Measurements from ENCODE around the gene BANF2. TPM values are rescaled to one million over a fixed set of nuclear protein-coding genes. Genes with fewer than 3 reads are reported as not detected.

BANF2 gene
- total RNA-seq, 1 donor = not detected

DNA sequence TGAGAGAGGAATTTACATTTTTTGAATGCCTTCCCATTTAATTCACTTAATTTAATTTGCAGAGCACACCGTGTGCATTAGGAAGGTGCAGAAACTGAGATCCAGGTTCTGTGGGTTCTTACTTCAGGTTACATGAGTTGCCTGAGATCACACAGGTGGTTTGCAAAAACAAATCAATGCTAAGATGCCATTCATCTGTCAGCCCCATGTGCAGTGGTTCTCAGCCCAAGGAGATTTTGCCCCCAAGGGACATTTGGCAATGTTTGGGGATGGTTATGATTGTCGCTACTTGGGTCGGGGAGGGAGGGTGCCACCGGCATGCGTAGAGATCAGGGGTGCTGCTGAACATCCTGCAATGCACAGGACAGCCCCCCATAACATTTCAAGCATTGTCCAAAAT is 34.6 kb downstream of the BANF2 start:
- DNase-seq (ENCODE audit: insufficient read length, low spot score, missing footprints) = no peak
- H3K79me2 ChIP-seq (ENCODE audit: insufficient read depth, low read length) = no peaks in the 10 kb centered on the region
- no peak overlapping the region for H3K4me2 ChIP-seq (ENCODE audit: insufficient read depth, low read length)
- no peaks in the 10 kb centered on the region for H3K36me3 ChIP-seq (ENCODE audit: insufficient read depth, low read length)
- no peak overlapping the region for H3K27ac ChIP-seq (ENCODE audit: low read depth, low read length)
- peaks cover 9% of the 10 kb centered on the region for H3K4me1 ChIP-seq (ENCODE audit: insufficient read depth, low read length)
- TF ChIP-seq, protein P1, sequence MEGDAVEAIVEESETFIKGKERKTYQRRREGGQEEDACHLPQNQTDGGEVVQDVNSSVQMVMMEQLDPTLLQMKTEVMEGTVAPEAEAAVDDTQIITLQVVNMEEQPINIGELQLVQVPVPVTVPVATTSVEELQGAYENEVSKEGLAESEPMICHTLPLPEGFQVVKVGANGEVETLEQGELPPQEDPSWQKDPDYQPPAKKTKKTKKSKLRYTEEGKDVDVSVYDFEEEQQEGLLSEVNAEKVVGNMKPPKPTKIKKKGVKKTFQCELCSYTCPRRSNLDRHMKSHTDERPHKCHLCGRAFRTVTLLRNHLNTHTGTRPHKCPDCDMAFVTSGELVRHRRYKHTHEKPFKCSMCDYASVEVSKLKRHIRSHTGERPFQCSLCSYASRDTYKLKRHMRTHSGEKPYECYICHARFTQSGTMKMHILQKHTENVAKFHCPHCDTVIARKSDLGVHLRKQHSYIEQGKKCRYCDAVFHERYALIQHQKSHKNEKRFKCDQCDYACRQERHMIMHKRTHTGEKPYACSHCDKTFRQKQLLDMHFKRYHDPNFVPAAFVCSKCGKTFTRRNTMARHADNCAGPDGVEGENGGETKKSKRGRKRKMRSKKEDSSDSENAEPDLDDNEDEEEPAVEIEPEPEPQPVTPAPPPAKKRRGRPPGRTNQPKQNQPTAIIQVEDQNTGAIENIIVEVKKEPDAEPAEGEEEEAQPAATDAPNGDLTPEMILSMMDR (IDR thresholded peaks at IDR 0.05; ENCODE audit: extremely low read depth, low read depth, low read length) = no peak
- H2AFZ ChIP-seq (ENCODE audit: low read length) = no peak overlapping the region
- H3K4me3 ChIP-seq (ENCODE audit: insufficient read depth, low read length) = no peak overlapping the region
- peaks cover 3% of the 10 kb centered on the region for H3K9me3 ChIP-seq (ENCODE audit: low read depth, low read length)
- H3K27me3 ChIP-seq (ENCODE audit: insufficient read depth, low read length) = no peaks in the 10 kb centered on the region
- no peaks in the 10 kb centered on the region for H4K20me1 ChIP-seq (ENCODE audit: insufficient read depth, low read length)

DNA sequence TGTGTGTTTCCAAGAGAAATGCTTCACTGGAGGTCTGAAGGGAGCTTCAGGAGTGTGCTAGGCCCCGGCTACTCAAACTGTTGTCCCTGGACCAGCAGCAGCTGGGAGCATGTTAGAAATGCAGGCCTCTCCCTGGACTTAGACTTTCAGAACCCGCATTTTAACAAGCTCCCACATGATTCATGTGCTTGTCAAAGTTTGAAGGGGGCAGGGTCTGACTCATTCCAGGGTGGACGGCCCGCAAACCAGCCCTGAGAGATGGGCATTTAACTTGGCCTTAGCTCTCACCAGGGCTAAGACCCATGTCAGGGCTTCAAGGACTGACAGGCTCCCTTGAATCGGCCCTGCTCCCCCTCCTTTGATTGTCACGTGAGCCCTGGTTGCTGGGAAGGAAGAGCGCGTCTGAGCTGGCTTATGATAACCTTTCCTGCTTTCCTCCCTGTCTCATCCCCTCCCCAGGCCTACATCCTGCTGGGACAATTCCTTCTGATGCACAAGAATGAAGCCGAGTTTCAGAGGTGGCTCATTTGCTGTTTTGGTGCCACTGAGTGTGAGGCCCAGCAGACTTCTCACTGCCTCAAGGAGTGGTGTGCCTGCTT is 35.5 kb downstream of the BANF2 start:
- Histone ChIP-seq H3K4me1 (ENCODE audit: insufficient read depth, low read length) (peaks cover 9% of the 10 kb centered on the region), H3K36me3 (ENCODE audit: insufficient read depth, low read length) (no peaks in the 10 kb centered on the region), H3K27ac (ENCODE audit: low read depth, low read length) (peak overlapping the region; percentile 40), H3K27me3 (ENCODE audit: insufficient read depth, low read length) (no peaks in the 10 kb centered on the region), H2AFZ (ENCODE audit: low read length) (peak overlapping the region; percentile 78), H3K9me3 (ENCODE audit: low read depth, low read length) (peaks cover 3% of the 10 kb centered on the region), H4K20me1 (ENCODE audit: insufficient read depth, low read length) (no peaks in the 10 kb centered on the region), H3K79me2 (ENCODE audit: insufficient read depth, low read length) (no peaks in the 10 kb centered on the region), H3K4me2 (ENCODE audit: insufficient read depth, low read length) (no peak overlapping the region), H3K4me3 (ENCODE audit: insufficient read depth, low read length) (no peak overlapping the region)
- peak; percentile 89 for DNase-seq (ENCODE audit: insufficient read length, low spot score, missing footprints)
- TF ChIP-seq, protein P1 (IDR thresholded peaks at IDR 0.05; ENCODE audit: extremely low read depth, low read depth, low read length) = no peak

DNA sequence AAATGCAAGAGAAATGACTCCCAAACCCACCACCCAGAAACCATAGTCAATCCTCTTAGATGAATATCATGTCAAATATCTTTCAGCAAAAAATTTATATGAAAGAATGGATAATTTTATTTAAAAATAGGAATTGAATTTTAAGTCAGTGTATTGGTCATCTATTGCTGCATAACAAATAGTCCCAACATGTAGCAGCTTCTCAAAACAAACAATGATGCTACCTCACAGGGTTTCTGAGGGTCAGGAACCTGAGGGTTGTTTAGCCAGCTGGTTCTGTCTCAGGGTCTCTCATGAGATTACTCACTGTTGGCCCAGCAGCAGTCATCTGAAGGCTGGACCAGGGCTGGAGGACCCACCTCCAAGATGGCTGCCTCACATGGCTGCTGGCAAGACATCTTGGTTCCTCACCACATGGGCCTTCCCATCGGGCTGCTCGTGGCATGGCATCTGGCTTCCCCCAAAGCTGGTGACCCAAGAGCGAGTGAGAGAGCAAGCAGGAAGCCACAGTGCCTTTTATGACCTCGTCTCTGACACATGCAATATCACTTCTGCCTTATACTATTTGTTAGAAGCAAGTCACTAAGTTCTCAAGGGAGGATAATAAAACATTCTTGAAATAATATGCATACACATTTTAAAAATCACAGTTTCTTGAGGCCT is 36.3 kb downstream of the BANF2 start:
- H3K36me3 ChIP-seq (ENCODE audit: insufficient read depth, low read length) = no peaks in the 10 kb centered on the region
- no peak overlapping the region for H3K27ac ChIP-seq (ENCODE audit: low read depth, low read length)
- no peaks in the 10 kb centered on the region for H3K79me2 ChIP-seq (ENCODE audit: insufficient read depth, low read length)
- no peaks in the 10 kb centered on the region for H4K20me1 ChIP-seq (ENCODE audit: insufficient read depth, low read length)
- no peak overlapping the region for H2AFZ ChIP-seq (ENCODE audit: low read length)
- DNase-seq (ENCODE audit: insufficient read length, low spot score, missing footprints) = no peak
- H3K4me3 ChIP-seq (ENCODE audit: insufficient read depth, low read length) = no peak overlapping the region
- no peak overlapping the region for H3K4me2 ChIP-seq (ENCODE audit: insufficient read depth, low read length)
- H3K9me3 ChIP-seq (ENCODE audit: low read depth, low read length) = peaks cover 3% of the 10 kb centered on the region
- H3K4me1 ChIP-seq (ENCODE audit: insufficient read depth, low read length) = peaks cover 9% of the 10 kb centered on the region
- TF ChIP-seq, protein P1 (IDR thresholded peaks at IDR 0.05; ENCODE audit: extremely low read depth, low read depth, low read length) = no peak
- no peaks in the 10 kb centered on the region for H3K27me3 ChIP-seq (ENCODE audit: insufficient read depth, low read length)

DNA sequence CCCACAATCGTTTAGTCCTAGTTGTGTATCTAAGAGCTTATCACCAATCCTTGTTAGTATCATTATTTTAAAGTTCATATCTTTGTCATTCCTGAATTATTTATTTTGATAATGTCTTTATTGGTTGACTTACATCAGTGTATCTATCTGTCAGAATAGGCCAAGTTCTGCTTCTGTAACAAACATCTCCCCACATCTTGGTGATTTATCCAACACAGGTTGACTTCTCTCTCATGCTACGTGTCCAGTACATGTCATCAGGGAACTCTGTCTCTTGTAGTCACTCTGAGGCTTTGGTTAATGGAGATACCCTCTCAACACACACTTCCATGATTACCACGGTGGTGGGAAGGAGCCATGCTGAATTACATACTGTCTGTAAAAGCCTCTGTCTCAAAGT is 38.4 kb downstream of the BANF2 start:
- DNase-seq (ENCODE audit: insufficient read length, low spot score, missing footprints) = no peak
- Histone ChIP-seq H3K4me3 (ENCODE audit: insufficient read depth, low read length) (no peak overlapping the region), H3K4me1 (ENCODE audit: insufficient read depth, low read length) (peaks cover 9% of the 10 kb centered on the region), H3K36me3 (ENCODE audit: insufficient read depth, low read length) (no peaks in the 10 kb centered on the region), H3K27me3 (ENCODE audit: insufficient read depth, low read length) (no peaks in the 10 kb centered on the region), H4K20me1 (ENCODE audit: insufficient read depth, low read length) (no peaks in the 10 kb centered on the region), H2AFZ (ENCODE audit: low read length) (no peak overlapping the region), H3K79me2 (ENCODE audit: insufficient read depth, low read length) (no peaks in the 10 kb centered on the region), H3K27ac (ENCODE audit: low read depth, low read length) (no peak overlapping the region), H3K9me3 (ENCODE audit: low read depth, low read length) (peaks cover 3% of the 10 kb centered on the region), H3K4me2 (ENCODE audit: insufficient read depth, low read length) (no peak overlapping the region)
- TF ChIP-seq, protein P1 (IDR thresholded peaks at IDR 0.05; ENCODE audit: extremely low read depth, low read depth, low read length) = no peak

Measured in osteoblast (primary cell).